Loucy (cell line): ENCODE data around the gene ZRANB2.

ENCODE experiments used
- H2AFZ ChIP-seq: fragments of 200-600 bp; sonication (generic); 2 replicates; pipeline ENCODE4 v1.6.0; 2016; ENCODE audit warnings: antibody characterized with exemption, mild to moderate bottlenecking, low read length, moderate library complexity
- H3F3A ChIP-seq: fragments of 200-600 bp; 2 replicates; pipeline ENCODE4 v1.6.0; 2016; ENCODE audit warnings: antibody characterized with exemption, low read depth, mild to moderate bottlenecking
- H3K27me3 ChIP-seq: fragments of 200-600 bp; sonication (generic); 2 replicates; pipeline ENCODE4 v1.6.1; 2014; ENCODE audit warnings: low read length, mild to moderate bottlenecking; ENCODE audit not compliant: insufficient read depth, poor library complexity, severe bottlenecking
- H3K36me3 ChIP-seq: fragments of 200-600 bp; sonication (generic); 2 replicates; pipeline ENCODE4 v1.6.1; 2016; ENCODE audit warnings: low read length; ENCODE audit not compliant: insufficient read depth
- H3K4me1 ChIP-seq: fragments of 200-600 bp; sonication (generic); 2 replicates; pipeline ENCODE4 v1.5.1; 2014; ENCODE audit warnings: low read length, mild to moderate bottlenecking; ENCODE audit not compliant: insufficient read depth, poor library complexity, severe bottlenecking
- H3K4me2 ChIP-seq: fragments of 200-600 bp; sonication (generic); 2 replicates; pipeline ENCODE4 v1.6.0; 2014; ENCODE audit warnings: antibody characterized with exemption, low read length, low read depth, mild to moderate bottlenecking; ENCODE audit not compliant: poor library complexity, severe bottlenecking
- H3K4me3 ChIP-seq: fragments of 200-600 bp; sonication (generic); 2 replicates; pipeline ENCODE4 v1.5.1; 2014; ENCODE audit warnings: low read length, mild to moderate bottlenecking, mixed read lengths; ENCODE audit not compliant: poor library complexity, severe bottlenecking
- H3K79me2 ChIP-seq: fragments of 200-600 bp; sonication (generic); 2 replicates; pipeline ENCODE4 v1.6.1; 2014; ENCODE audit warnings: low read length; ENCODE audit not compliant: insufficient read depth
- H3K9ac ChIP-seq: fragments of 200-600 bp; sonication (generic); 2 replicates; pipeline ENCODE4 v1.6.0; 2014; ENCODE audit warnings: mild to moderate bottlenecking, low read depth, low read length, moderate library complexity; ENCODE audit not compliant: poor library complexity, severe bottlenecking
- H3K9me2 ChIP-seq: fragments of 200-600 bp; sonication (generic); replicated peaks from 2 replicates; pipeline ENCODE4 v1.6.1; 2016; ENCODE audit warnings: low read depth, low read length, mixed read lengths
- H3K9me3 ChIP-seq: fragments of 200-600 bp; sonication (generic); 2 replicates; pipeline ENCODE4 v1.6.1; 2014; ENCODE audit warnings: mild to moderate bottlenecking, antibody characterized with exemption, low read length, low read depth; ENCODE audit not compliant: insufficient read depth
- H4K20me1 ChIP-seq: fragments of 200-600 bp; sonication (generic); 2 replicates; pipeline ENCODE4 v1.6.0; 2014; ENCODE audit warnings: antibody characterized with exemption, low read length, mild to moderate bottlenecking; ENCODE audit not compliant: insufficient read depth, poor library complexity, severe bottlenecking
- EZH2phosphoT487 ChIP-seq: fragments of 200-600 bp; IDR thresholded peaks from 2 replicates; pipeline ENCODE4 v1.6.1; 2018; ENCODE audit warnings: antibody characterized with exemption, mild to moderate bottlenecking, moderate library complexity, borderline replicate concordance
- TF ChIP-seq, protein P1 (sequence below): fragments of 200-600 bp; sonication (generic); conservative IDR thresholded peaks from 2 replicates; pipeline ENCODE4 v1.5.1; 2014; ENCODE audit warnings: mild to moderate bottlenecking, antibody characterized with exemption, low read length

Gene ZRANB2

GRCh38 chr1:71044833-71045232 is 36.0 kb downstream of the ZRANB2 start:
- TF ChIP-seq, protein P1, sequence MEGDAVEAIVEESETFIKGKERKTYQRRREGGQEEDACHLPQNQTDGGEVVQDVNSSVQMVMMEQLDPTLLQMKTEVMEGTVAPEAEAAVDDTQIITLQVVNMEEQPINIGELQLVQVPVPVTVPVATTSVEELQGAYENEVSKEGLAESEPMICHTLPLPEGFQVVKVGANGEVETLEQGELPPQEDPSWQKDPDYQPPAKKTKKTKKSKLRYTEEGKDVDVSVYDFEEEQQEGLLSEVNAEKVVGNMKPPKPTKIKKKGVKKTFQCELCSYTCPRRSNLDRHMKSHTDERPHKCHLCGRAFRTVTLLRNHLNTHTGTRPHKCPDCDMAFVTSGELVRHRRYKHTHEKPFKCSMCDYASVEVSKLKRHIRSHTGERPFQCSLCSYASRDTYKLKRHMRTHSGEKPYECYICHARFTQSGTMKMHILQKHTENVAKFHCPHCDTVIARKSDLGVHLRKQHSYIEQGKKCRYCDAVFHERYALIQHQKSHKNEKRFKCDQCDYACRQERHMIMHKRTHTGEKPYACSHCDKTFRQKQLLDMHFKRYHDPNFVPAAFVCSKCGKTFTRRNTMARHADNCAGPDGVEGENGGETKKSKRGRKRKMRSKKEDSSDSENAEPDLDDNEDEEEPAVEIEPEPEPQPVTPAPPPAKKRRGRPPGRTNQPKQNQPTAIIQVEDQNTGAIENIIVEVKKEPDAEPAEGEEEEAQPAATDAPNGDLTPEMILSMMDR: no peak
- TF ChIP-seq EZH2phosphoT487: no peak
- H3F3A ChIP-seq: no peaks in the 10 kb centered on the region
- peaks cover 53% of the 10 kb centered on the region for H3K79me2 ChIP-seq
- H3K9ac ChIP-seq: peak overlapping the region; percentile 77
- H4K20me1 ChIP-seq: peaks cover 15% of the 10 kb centered on the region
- H2AFZ ChIP-seq: no peak overlapping the region
- peak overlapping the region; percentile 75 for H3K4me2 ChIP-seq
- no peaks in the 10 kb centered on the region for H3K27me3 ChIP-seq
- no peaks in the 10 kb centered on the region for H3K9me3 ChIP-seq
- peak overlapping the region; percentile 90 for H3K4me3 ChIP-seq
- no peaks in the 10 kb centered on the region for H3K36me3 ChIP-seq
- no peaks in the 10 kb centered on the region for H3K9me2 ChIP-seq
- H3K4me1 ChIP-seq: peaks cover 58% of the 10 kb centered on the region

DNA sequence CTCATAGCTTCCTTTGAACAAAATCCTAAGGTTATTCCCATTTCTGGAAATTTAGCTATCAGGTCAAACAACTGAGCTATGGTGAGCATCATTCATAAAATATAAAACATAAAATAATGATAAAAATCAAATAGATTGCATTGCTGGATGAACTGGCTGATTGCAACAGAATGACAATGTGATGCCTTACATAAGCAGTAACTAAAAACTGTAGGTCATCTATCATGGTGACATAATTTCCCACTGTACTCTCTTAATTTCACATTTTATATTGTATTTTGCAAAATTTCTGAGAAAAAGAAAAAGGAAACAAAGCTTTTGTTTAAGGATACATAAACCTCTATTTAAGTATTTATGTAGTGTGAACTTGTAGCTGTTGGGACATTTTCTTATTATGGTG is 37.8 kb downstream of the ZRANB2 start:
- H3K9ac ChIP-seq: no peak overlapping the region
- H3K4me1 ChIP-seq: peaks cover 57% of the 10 kb centered on the region
- no peaks in the 10 kb centered on the region for H3K36me3 ChIP-seq
- no peak overlapping the region for H2AFZ ChIP-seq
- no peaks in the 10 kb centered on the region for H3K9me3 ChIP-seq
- H3K4me2 ChIP-seq: peak overlapping the region; percentile 75
- H3K27me3 ChIP-seq: no peaks in the 10 kb centered on the region
- TF ChIP-seq EZH2phosphoT487: no peak
- TF ChIP-seq, protein P1: no peak
- H4K20me1 ChIP-seq: peaks cover 15% of the 10 kb centered on the region
- no peaks in the 10 kb centered on the region for H3F3A ChIP-seq
- H3K79me2 ChIP-seq: peaks cover 57% of the 10 kb centered on the region
- H3K9me2 ChIP-seq: no peaks in the 10 kb centered on the region
- H3K4me3 ChIP-seq: peak overlapping the region; percentile 61

DNA sequence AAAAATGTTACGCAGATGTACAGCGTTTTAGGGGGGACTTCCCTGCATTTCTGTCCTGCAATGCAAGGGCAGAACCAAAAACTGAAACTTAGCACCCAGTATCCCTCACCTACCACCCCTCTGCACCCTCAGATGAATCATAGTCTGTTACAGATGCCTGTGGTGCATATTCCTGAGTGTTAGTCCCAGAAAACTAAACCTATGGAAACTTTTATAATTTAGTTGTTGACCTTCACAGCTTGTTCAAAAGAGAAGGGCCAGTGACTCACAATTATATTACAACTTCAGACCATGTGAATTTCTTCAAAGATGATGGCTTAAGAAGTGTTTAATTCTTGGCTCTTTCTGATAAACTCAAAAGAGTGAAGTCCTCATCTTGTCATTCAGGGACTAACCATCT is 39.0 kb downstream of the ZRANB2 start:
- Histone ChIP-seq H2AFZ (no peak overlapping the region), H3F3A (no peaks in the 10 kb centered on the region), H3K4me3 (peak overlapping the region; percentile 61), H3K79me2 (peaks cover 55% of the 10 kb centered on the region), H3K9me3 (no peaks in the 10 kb centered on the region), H3K9ac (peak overlapping the region; percentile 15), H3K9me2 (no peaks in the 10 kb centered on the region), H3K36me3 (0 out of 2 replicates have a peak, but pooled peaks cover 3% of the 10 kb centered on the region), H4K20me1 (peaks cover 15% of the 10 kb centered on the region), H3K4me2 (peak overlapping the region; percentile 75), H3K27me3 (no peaks in the 10 kb centered on the region), H3K4me1 (peaks cover 61% of the 10 kb centered on the region)
- no peak for TF ChIP-seq EZH2phosphoT487
- TF ChIP-seq, protein P1: no peak
